H9 (cell line): ENCODE results near the gene CDH1. TPM values are rescaled to one million over a fixed set of nuclear protein-coding genes. Genes with fewer than 3 reads are reported as not detected.
A peak's percentile ranks its signal among the peaks of the same experiment; 100 is the strongest.

ENCODE experiments used
- DNase-seq: peaks from one replicate; pipeline ENCODE4 v3.0.0-alpha.2; 2017
- H2AFZ ChIP-seq: one replicate; pipeline ENCODE4 v1.6.1; 2013; ENCODE audit warnings: mild to moderate bottlenecking, low read length, control low read depth, moderate library complexity
- H2AK5ac ChIP-seq: 2 replicates; pipeline ENCODE4 v1.6.1; 2013; ENCODE audit warnings: low read length, control low read depth, mixed read lengths; ENCODE audit not compliant: insufficient read length
- H2BK120ac ChIP-seq: one replicate; pipeline ENCODE4 v1.6.1; 2013; ENCODE audit warnings: low read depth, mild to moderate bottlenecking, low read length, control low read depth, inconsistent platforms; ENCODE audit not compliant: poor library complexity, severe bottlenecking
- H2BK12ac ChIP-seq: 2 replicates; pipeline ENCODE4 v1.6.1; 2013; ENCODE audit warnings: low read length, control low read depth, mixed read lengths, low read depth; ENCODE audit not compliant: insufficient read length
- H2BK15ac ChIP-seq: 2 replicates; pipeline ENCODE4 v1.6.1; 2013; ENCODE audit warnings: low read depth, low read length, control low read depth
- H2BK20ac ChIP-seq: one replicate; pipeline ENCODE4 v1.6.1; 2013; ENCODE audit warnings: low read depth, mild to moderate bottlenecking, low read length, control low read depth, inconsistent platforms; ENCODE audit not compliant: poor library complexity, severe bottlenecking
- H2BK5ac ChIP-seq: 2 replicates; pipeline ENCODE4 v1.6.1; 2013; ENCODE audit warnings: low read length, control low read depth, mixed read lengths; ENCODE audit not compliant: insufficient read length
- H3K14ac ChIP-seq: 2 replicates; pipeline ENCODE4 v1.6.1; 2013; ENCODE audit warnings: low read length, control low read depth; ENCODE audit not compliant: insufficient read depth
- H3K18ac ChIP-seq: 2 replicates; pipeline ENCODE4 v1.6.1; 2013; ENCODE audit warnings: low read depth, mild to moderate bottlenecking, mixed read lengths, low read length, control low read depth; ENCODE audit not compliant: insufficient read length
- H3K23ac ChIP-seq: 2 replicates; pipeline ENCODE4 v1.6.1; 2013; ENCODE audit warnings: low read length, control low read depth, mixed read lengths, low read depth; ENCODE audit not compliant: insufficient read length
- H3K23me2 ChIP-seq: 2 replicates; pipeline ENCODE4 v1.6.1; 2013; ENCODE audit warnings: low read depth, mild to moderate bottlenecking, mixed read lengths, low read length, control low read depth; ENCODE audit not compliant: insufficient read length, poor library complexity, severe bottlenecking
- H3K27ac ChIP-seq: 2 replicates; pipeline ENCODE4 v1.5.1; 2013; ENCODE audit warnings: low read length, control low read depth, mixed read lengths, low read depth; ENCODE audit not compliant: insufficient read length
- H3K27me3 ChIP-seq: 2 replicates; pipeline ENCODE4 v1.6.1; 2013; ENCODE audit warnings: low read length, control low read depth, inconsistent platforms; ENCODE audit not compliant: insufficient read depth
- H3K4ac ChIP-seq: 2 replicates; pipeline ENCODE4 v1.6.1; 2013; ENCODE audit warnings: low read depth, mild to moderate bottlenecking, control low read depth, inconsistent platforms, low read length, moderate library complexity
- H3K4me1 ChIP-seq: 2 replicates; pipeline ENCODE4 v1.6.1; 2013; ENCODE audit warnings: low read length, control low read depth, inconsistent platforms; ENCODE audit not compliant: insufficient read depth
- H3K4me2 ChIP-seq: 2 replicates; pipeline ENCODE4 v1.6.1; 2013; ENCODE audit warnings: low read length, control low read depth, mixed read lengths; ENCODE audit not compliant: insufficient read length, insufficient read depth
- H3K56ac ChIP-seq: 2 replicates; pipeline ENCODE4 v1.6.1; 2013; ENCODE audit warnings: low read depth, mild to moderate bottlenecking, mixed read lengths, low read length, control low read depth; ENCODE audit not compliant: insufficient read length
- H3K79me1 ChIP-seq: 2 replicates; pipeline ENCODE4 v1.6.1; 2013; ENCODE audit warnings: low read depth, mild to moderate bottlenecking, moderate library complexity, low read length, control low read depth, inconsistent platforms; ENCODE audit not compliant: insufficient read depth, poor library complexity, severe bottlenecking
- H3K79me2 ChIP-seq: 2 replicates; pipeline ENCODE4 v1.6.1; 2013; ENCODE audit warnings: low read length, control low read depth, inconsistent platforms; ENCODE audit not compliant: insufficient read depth
- H3K9ac ChIP-seq: 2 replicates; pipeline ENCODE4 v1.6.1; 2013; ENCODE audit warnings: low read length, control low read depth, mixed read lengths; ENCODE audit not compliant: insufficient read length; ENCODE audit errors: extremely low read depth
- H3K9me3 ChIP-seq: one replicate; pipeline ENCODE4 v1.6.1; 2013; ENCODE audit warnings: low read depth, low read length, inconsistent platforms; ENCODE audit not compliant: control insufficient read depth
- H3T11ph ChIP-seq: one replicate; pipeline ENCODE4 v1.6.1; 2013; ENCODE audit warnings: mild to moderate bottlenecking, low read length, control low read depth, inconsistent platforms
- H4K20me1 ChIP-seq: one replicate; pipeline ENCODE4 v1.6.1; 2013; ENCODE audit not compliant: control insufficient read depth, insufficient read length, insufficient read depth
- H4K5ac ChIP-seq: 2 replicates; pipeline ENCODE4 v1.6.1; 2013; ENCODE audit warnings: low read depth, mild to moderate bottlenecking, mixed read lengths, low read length, control low read depth; ENCODE audit not compliant: insufficient read length
- H4K8ac ChIP-seq: replicated peaks from 2 replicates; pipeline ENCODE4 v1.6.1; 2013; ENCODE audit warnings: low read length, control low read depth, mixed read lengths, low read depth; ENCODE audit not compliant: insufficient read length
- H4K91ac ChIP-seq: 2 replicates; pipeline ENCODE4 v1.6.1; 2013; ENCODE audit warnings: low read depth, mild to moderate bottlenecking, moderate library complexity, mixed read lengths, low read length, control low read depth; ENCODE audit not compliant: insufficient read length
- H3K27ac Mint-ChIP-seq, 3 experiments: 2 replicates in 2 of 3; 3 replicates in 1 of 3; pipeline ENCODE4 v1.8.0; 2020 to 2021; ENCODE audit warnings: mixed read lengths in 3 of 3, mild to moderate bottlenecking in 1 of 3, moderate library complexity in 1 of 3
- H3K27me3 Mint-ChIP-seq: 2 replicates; pipeline ENCODE4 v1.8.0; 2021; ENCODE audit warnings: low read depth, mild to moderate bottlenecking, moderate library complexity, mixed read lengths
- H3K36me3 Mint-ChIP-seq, 3 experiments: 2 replicates in 2 of 3; 3 replicates in 1 of 3; pipeline ENCODE4 v1.8.0; 2020 to 2021; ENCODE audit warnings: low read depth in 3 of 3, mixed read lengths in 3 of 3; ENCODE audit not compliant: insufficient read depth in 1 of 3
- H3K4me1 Mint-ChIP-seq, 2 experiments: 2 replicates each; pipeline ENCODE4 v1.8.0; 2020; ENCODE audit warnings: mixed read lengths in 2 of 2
- H3K4me3 Mint-ChIP-seq, 2 experiments: 2 replicates in 1 of 2; 3 replicates in 1 of 2; pipeline ENCODE4 v1.8.0; 2020 to 2021; ENCODE audit warnings: mild to moderate bottlenecking in 2 of 2, mixed read lengths in 2 of 2, moderate library complexity in 1 of 2
- H3K9me3 Mint-ChIP-seq, 2 experiments: 2 replicates in 1 of 2; 3 replicates in 1 of 2; pipeline ENCODE4 v1.8.0; 2020; ENCODE audit warnings: mild to moderate bottlenecking in 2 of 2, mixed read lengths in 2 of 2, moderate library complexity in 1 of 2
- WGBS: extraction: QIAGEN DNeasy Blood & Tissue Kit; methylation state at CpG from one replicate; pipeline ENCODE4 v1.1.7; 2013; ENCODE audit warnings: missing lambda C conversion rate, low lambda C conversion rate, mixed read lengths; ENCODE audit not compliant: insufficient read length; ENCODE audit errors: extremely low coverage; 5-methylcytosine and 5-hydroxymethylcytosine counted together
- total RNA-seq: library from RNA; stranded (reverse); gene quantifications from 2 replicates; pipeline ENCODE4 v1.2.1, GENCODE V29; 2021
- TF ChIP-seq, protein P1 (sequence below): fragments of 200-600 bp; sonication (generic); conservative IDR thresholded peaks from 3 replicates; pipeline ENCODE4 v1.8.0; 2021; ENCODE audit warnings: antibody characterized with exemption, mild to moderate bottlenecking

CDH1 gene
- total RNA-seq, 1 experiment from 2014 or later: 237 TPM

DNA sequence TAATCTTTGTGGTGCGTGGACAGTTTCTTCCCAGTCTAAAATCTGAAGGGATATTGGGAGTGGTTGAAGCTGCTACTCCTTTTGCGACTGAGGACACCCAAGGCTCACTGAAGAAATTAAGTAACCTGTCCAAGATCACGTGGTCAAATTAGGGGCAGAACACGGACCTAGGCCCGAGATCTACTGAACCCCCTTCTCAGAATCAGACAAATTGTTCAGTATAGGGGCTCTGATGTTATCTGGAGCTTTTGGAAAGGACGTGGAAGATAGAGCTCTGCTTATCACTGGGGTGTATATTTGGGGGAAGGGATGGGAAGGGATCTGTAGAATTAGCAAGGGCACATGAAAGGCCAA, 107.1 kb downstream of the CDH1 start:
- Histone ChIP-seq H3K18ac (no peak overlapping the region), H4K20me1 (no peaks in the 10 kb centered on the region), H3K23me2 (peaks cover 4% of the 10 kb centered on the region), H2BK120ac (no peak overlapping the region), H3K79me1 (no peaks in the 10 kb centered on the region), H2AK5ac (no peak overlapping the region), H2BK12ac (no peak overlapping the region), H4K91ac (no peak overlapping the region), H3K27ac (no peak overlapping the region), H2AFZ (peak overlapping the region; percentile 35), H4K8ac (no peak overlapping the region), H3K14ac (no peak overlapping the region), H3K9ac (no peak overlapping the region), H3K4me2 (peak overlapping the region; percentile 61), H2BK20ac (no peak overlapping the region), H3K4me1 (no peaks in the 10 kb centered on the region), H4K5ac (no peak overlapping the region), H3K4ac (no peak overlapping the region), H2BK15ac (no peak overlapping the region), H3K23ac (no peak overlapping the region), H3T11ph (no peak overlapping the region), H3K9me3 (no peaks in the 10 kb centered on the region), H3K56ac (no peak overlapping the region), H3K79me2 (no peaks in the 10 kb centered on the region), H3K27me3 (no peaks in the 10 kb centered on the region), H2BK5ac (no peak overlapping the region)
- TF ChIP-seq, protein P1, sequence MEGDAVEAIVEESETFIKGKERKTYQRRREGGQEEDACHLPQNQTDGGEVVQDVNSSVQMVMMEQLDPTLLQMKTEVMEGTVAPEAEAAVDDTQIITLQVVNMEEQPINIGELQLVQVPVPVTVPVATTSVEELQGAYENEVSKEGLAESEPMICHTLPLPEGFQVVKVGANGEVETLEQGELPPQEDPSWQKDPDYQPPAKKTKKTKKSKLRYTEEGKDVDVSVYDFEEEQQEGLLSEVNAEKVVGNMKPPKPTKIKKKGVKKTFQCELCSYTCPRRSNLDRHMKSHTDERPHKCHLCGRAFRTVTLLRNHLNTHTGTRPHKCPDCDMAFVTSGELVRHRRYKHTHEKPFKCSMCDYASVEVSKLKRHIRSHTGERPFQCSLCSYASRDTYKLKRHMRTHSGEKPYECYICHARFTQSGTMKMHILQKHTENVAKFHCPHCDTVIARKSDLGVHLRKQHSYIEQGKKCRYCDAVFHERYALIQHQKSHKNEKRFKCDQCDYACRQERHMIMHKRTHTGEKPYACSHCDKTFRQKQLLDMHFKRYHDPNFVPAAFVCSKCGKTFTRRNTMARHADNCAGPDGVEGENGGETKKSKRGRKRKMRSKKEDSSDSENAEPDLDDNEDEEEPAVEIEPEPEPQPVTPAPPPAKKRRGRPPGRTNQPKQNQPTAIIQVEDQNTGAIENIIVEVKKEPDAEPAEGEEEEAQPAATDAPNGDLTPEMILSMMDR: no peak; the same call in 2 of the 3 replicates
- Mint-ChIP-seq H3K4me3 (peak overlapping the region; percentile 85 to 90), H3K27ac (peak overlapping the region in 2 of 3 experiments; percentile 6 to 74; a peak in 3 of 7 replicates), H3K4me1 (peaks cover 8 to 13% of the 10 kb centered on the region in 2 experiments), H3K27me3 (no peaks in the 10 kb centered on the region), H3K9me3 (no peaks in the 10 kb centered on the region), H3K36me3 (no peaks in the 10 kb centered on the region; a peak in 1 of 7 replicates)
- no CpG with 5 or more reads among the region's 6 CpGs for WGBS
- no peak for DNase-seq
